Stomach smooth muscle (tissue), 2 donors: Measurements from ENCODE around the gene HOXA3.

Experiments
- H3K27ac ChIP-seq: one replicate; pipeline ENCODE4 v1.7.0; 2013; ENCODE audit warnings: mild to moderate bottlenecking, low read length, inconsistent platforms
- H3K27me3 ChIP-seq, 2 donors: one replicate each; pipeline ENCODE4 v1.7.0; 2013; ENCODE audit warnings: low read length in 2 of 2; ENCODE audit not compliant: insufficient read depth in 2 of 2, control insufficient read depth in 1 of 2
- H3K36me3 ChIP-seq, 2 donors: one replicate each; pipeline ENCODE4 v1.7.0; 2013; ENCODE audit warnings: low read length in 2 of 2; ENCODE audit not compliant: control insufficient read depth in 2 of 2, insufficient read depth in 2 of 2
- H3K4me1 ChIP-seq: one replicate; pipeline ENCODE4 v1.7.0; 2013; ENCODE audit warnings: low read length; ENCODE audit not compliant: control insufficient read depth, insufficient read depth
- H3K4me3 ChIP-seq, 2 donors: one replicate each; pipeline ENCODE4 v1.7.0; 2013; ENCODE audit warnings: low read length in 2 of 2
- H3K9ac ChIP-seq, 2 donors: one replicate each; pipeline ENCODE4 v1.7.0; 2013; ENCODE audit warnings: low read length in 2 of 2, mild to moderate bottlenecking in 1 of 2
- H3K9me3 ChIP-seq, 2 donors: one replicate each; pipeline ENCODE4 v1.7.0; 2013; ENCODE audit warnings: low read length in 2 of 2; ENCODE audit not compliant: control insufficient read depth in 2 of 2
- donor health status: healthy.
- donor health status: Pancreatic carcinoma.

HOXA3 gene

GRCh38 chr7:27119412-27119911 is 32.9 kb downstream of the HOXA3 start:
- Histone ChIP-seq H3K9me3 (no peaks in the 10 kb centered on the region), H3K27ac (peak overlapping the region; percentile 98), H3K36me3 (peaks cover 0 to 3% of the 10 kb centered on the region in 2 donors), H3K27me3 (no peaks in the 10 kb centered on the region), H3K9ac (peak overlapping the region; percentile 48 to 91), H3K4me1 (peaks cover 49% of the 10 kb centered on the region), H3K4me3 (peak overlapping the region; percentile 64 to 93)

- no peaks in the 10 kb centered on the region for H3K27me3 ChIP-seq
- peaks cover 44% of the 10 kb centered on the region for H3K4me1 ChIP-seq
- H3K9ac ChIP-seq = peak overlapping the region; percentile 91 to 96
- H3K27ac ChIP-seq = peak overlapping the region; percentile 98
- peak overlapping the region; percentile 77 to 93 for H3K4me3 ChIP-seq
- peaks cover 0 to 3% of the 10 kb centered on the region in 2 donors for H3K36me3 ChIP-seq
- no peaks in the 10 kb centered on the region for H3K9me3 ChIP-seq
These were observed 33.8 kb downstream of the HOXA3 start for GRCh38 chr7:27118580-27118979.

- Histone ChIP-seq H3K36me3 (peaks cover 0 to 3% of the 10 kb centered on the region in 2 donors), H3K27ac (peak overlapping the region; percentile 98), H3K4me3 (peak overlapping the region; percentile 77 to 93), H3K9ac (peak overlapping the region; percentile 91 to 96), H3K4me1 (peaks cover 41% of the 10 kb centered on the region), H3K27me3 (no peaks in the 10 kb centered on the region), H3K9me3 (no peaks in the 10 kb centered on the region)
These were observed 34.4 kb downstream of the HOXA3 start for GRCh38 chr7:27117887-27118491.

DNA sequence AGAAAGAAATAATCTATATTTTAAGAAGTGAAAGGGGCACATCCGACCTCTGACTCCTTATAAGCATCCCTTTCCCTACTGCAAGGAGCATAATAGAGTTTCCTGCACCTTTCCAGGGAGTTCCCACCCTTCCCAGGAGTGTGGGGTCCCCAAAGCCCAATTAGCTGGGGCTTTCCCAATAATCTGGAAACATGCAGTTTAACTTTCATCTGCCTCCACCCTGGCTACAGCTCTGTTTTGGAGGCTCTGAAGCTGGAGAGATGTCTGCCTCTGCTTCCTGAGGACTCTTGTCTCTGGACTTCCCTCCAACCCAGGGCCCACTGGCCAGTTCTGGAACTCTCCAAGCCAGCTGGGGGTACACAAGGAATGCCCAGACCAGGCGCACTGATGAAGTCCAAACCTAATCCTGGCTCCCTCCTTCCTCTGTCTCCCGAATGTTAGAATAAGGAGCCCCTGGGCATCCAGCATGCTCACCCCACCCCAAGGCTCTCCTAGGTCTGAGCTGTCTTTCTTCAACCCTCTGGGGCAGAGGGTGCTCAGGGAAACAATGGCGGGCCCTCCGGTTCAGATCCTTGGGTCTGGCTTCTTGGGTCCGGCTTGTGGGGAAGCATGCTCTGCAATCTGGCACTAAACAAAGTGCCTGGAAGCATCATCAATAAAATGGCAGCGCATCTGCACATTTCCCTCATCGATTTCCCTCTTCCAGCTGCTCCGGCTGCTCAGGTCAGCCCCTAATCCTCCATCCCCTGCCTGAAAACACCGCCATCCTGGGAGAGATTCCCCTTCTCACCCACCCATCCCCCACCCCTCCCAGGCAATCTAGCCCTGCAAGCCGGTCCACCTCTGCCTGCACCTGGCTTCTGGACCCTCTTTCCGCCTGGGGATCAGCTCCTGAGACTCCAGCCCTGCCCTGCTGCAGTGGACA is 35.2 kb downstream of the HOXA3 start:
- H3K36me3 ChIP-seq = peaks cover 0 to 3% of the 10 kb centered on the region in 2 donors
- H3K9me3 ChIP-seq = no peaks in the 10 kb centered on the region
- H3K4me1 ChIP-seq = peaks cover 40% of the 10 kb centered on the region
- H3K27ac ChIP-seq = peak overlapping the region; percentile 98
- peak overlapping the region; percentile 77 to 93 for H3K4me3 ChIP-seq
- H3K27me3 ChIP-seq = no peaks in the 10 kb centered on the region
- peak overlapping the region; percentile 91 to 96 for H3K9ac ChIP-seq

DNA sequence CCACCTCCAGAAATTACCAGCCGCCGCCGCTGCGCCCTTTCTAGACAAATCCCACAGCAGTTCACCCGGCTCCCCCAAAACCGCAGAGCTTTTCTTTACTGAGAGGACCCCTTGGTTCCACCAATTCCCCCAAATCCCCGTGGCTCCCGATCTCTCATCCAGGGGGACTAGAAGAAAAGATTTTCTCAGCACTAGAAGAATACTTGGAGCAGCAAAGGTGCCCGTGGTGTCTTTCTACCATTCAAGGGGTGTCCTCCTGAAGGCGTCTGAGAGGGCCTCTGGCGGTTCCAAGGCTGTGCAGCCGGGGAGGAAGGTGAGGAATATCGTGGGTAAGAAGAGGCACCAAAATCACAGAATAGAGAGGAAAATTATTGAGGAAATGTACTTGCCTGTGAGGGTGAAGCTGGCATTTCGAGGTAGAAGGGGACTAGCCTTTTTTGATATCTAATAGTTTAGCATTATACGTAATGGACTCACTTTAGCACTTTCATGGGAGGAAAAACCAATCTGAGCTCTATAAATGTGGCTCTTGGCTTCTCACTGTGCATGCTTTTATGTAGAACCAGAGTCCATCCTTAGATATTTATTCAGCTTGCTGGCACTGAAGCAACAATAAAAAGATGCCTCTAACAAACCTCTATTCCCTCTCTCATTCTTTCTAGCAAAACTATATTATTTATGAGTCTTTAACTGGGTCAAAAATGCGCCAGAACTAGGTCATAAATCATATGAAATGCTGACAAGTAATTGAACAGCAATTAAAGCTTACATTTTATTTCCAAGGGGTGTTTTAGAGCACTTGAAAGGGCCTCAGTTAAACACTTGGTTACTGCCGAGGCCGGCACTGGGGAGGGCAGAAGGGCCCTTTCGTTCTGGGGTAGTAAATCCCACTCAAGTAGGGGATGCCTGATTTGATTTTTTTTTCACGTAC is 36.1 kb downstream of the HOXA3 start:
- peak overlapping the region; percentile 98 for H3K27ac ChIP-seq
- H3K9ac ChIP-seq = peak overlapping the region; percentile 91 to 96
- H3K9me3 ChIP-seq = no peaks in the 10 kb centered on the region
- peak overlapping the region; percentile 77 to 93 for H3K4me3 ChIP-seq
- H3K36me3 ChIP-seq = peaks cover 0 to 3% of the 10 kb centered on the region in 2 donors
- H3K4me1 ChIP-seq = peaks cover 45% of the 10 kb centered on the region
- H3K27me3 ChIP-seq = no peaks in the 10 kb centered on the region

GRCh38 chr7:27115221-27116026 is 37.0 kb downstream of the HOXA3 start:
- Histone ChIP-seq H3K9ac (peak overlapping the region; percentile 91 to 96), H3K4me1 (peaks cover 43% of the 10 kb centered on the region), H3K27me3 (no peaks in the 10 kb centered on the region), H3K9me3 (no peaks in the 10 kb centered on the region), H3K27ac (peak overlapping the region; percentile 98), H3K4me3 (peak overlapping the region; percentile 77 to 93), H3K36me3 (peaks cover 0 to 3% of the 10 kb centered on the region in 2 donors)

DNA sequence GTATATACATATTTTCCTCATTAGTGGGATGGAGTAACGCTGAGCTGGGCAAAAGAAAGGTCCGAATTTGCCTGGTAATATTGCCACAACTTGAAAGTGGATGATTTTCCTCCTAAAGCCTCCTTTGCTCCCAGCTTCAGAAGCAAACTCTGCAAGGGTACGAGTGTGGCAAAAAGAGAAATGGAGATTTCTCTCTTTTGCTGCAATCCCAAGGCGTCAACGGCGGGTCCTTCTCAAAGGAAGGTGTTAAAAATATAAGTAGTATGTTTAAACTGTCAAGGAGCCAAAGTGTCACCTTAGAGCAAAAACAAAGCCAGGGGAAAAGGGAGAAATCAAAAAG is 37.5 kb downstream of the HOXA3 start:
- no peaks in the 10 kb centered on the region for H3K27me3 ChIP-seq
- H3K4me3 ChIP-seq = peak overlapping the region; percentile 77 to 93
- H3K9me3 ChIP-seq = no peaks in the 10 kb centered on the region
- peaks cover 0 to 3% of the 10 kb centered on the region in 2 donors for H3K36me3 ChIP-seq
- H3K4me1 ChIP-seq = peaks cover 43% of the 10 kb centered on the region
- peak overlapping the region; percentile 98 for H3K27ac ChIP-seq
- peak overlapping the region; percentile 91 to 96 for H3K9ac ChIP-seq

GRCh38 chr7:27113991-27114769 is 38.2 kb downstream of the HOXA3 start:
- Histone ChIP-seq H3K36me3 (peaks cover 0 to 3% of the 10 kb centered on the region in 2 donors), H3K9me3 (no peaks in the 10 kb centered on the region), H3K27ac (peak overlapping the region; percentile 97), H3K4me1 (peaks cover 43% of the 10 kb centered on the region), H3K4me3 (peak overlapping the region; percentile 90), H3K27me3 (no peaks in the 10 kb centered on the region), H3K9ac (peak overlapping the region; percentile 88 to 92)
